K562 (cell line): ENCODE results near the gene PRMT3.

Experiments used
- ARNT ChIP-seq, 2 experiments: fragments of 450-650 bp; IDR thresholded peaks; 2 replicates each; pipeline ENCODE4 v1.6.1; 2016; ENCODE audit warnings: mild to moderate bottlenecking in 1 of 2
- ATF1 ChIP-seq, 2 experiments: fragments of 450-650 bp in 1 of 2; IDR thresholded peaks; 2 replicates each; pipeline ENCODE4 v1.6.1; 2016; ENCODE audit warnings: missing compliant biosample characterization in 1 of 2, missing genetic modification characterization in 1 of 2
- EZH2 ChIP-seq: IDR thresholded peaks from 2 replicates; pipeline ENCODE4 v1.6.1; 2012; ENCODE audit warnings: low read depth, mild to moderate bottlenecking, inconsistent platforms, low read length, borderline replicate concordance
- TF ChIP-seq, protein P1 (sequence below): fragments of 450-650 bp; formaldehyde crosslinking; IDR thresholded peaks from 2 replicates; pipeline ENCODE4 v1.4.0; 2022; ENCODE audit warnings: mild to moderate bottlenecking, moderate library complexity

DNA sequence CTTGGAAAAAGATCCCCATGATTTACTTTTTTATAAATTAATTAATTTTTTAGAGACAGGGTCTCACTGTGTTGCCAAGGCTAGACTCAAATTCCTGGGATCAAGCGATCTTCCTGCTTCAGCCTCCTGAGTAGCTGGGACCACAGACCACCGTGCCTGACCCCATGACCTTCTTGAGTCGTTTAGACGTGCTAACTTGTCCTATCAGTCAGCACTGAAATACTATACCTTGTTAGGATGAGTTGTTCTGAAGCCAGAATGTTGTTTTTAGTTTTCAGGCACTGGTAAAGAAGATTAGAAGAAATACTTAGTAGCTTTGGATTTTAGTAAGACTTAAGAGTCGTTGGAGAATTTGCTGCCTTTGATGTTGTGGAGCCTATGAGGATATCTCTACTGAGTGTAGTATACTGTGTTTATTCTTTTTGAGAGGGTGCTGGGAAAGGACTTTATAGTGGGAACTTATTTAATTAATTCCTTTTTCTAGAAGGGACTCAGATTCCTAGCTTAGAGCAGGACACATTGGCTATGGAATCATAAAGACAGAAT is 15.4 kb upstream of the PRMT3 start:
- no peak for TF ChIP-seq ARNT (IDR thresholded peaks at IDR 0.05)
- TF ChIP-seq ATF1 (CRISPR knock-in tag; IDR thresholded peaks at IDR 0.05) = no peak
- no peak for TF ChIP-seq ATF1 (tag; IDR thresholded peaks at IDR 0.05)
- no peak for TF ChIP-seq EZH2
- TF ChIP-seq, protein P1, sequence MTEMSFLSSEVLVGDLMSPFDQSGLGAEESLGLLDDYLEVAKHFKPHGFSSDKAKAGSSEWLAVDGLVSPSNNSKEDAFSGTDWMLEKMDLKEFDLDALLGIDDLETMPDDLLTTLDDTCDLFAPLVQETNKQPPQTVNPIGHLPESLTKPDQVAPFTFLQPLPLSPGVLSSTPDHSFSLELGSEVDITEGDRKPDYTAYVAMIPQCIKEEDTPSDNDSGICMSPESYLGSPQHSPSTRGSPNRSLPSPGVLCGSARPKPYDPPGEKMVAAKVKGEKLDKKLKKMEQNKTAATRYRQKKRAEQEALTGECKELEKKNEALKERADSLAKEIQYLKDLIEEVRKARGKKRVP = no peak
